Heart right ventricle (tissue), 16 donors: ENCODE data around the gene TGFB2. TPM values are rescaled to one million over a fixed set of nuclear protein-coding genes. Genes with fewer than 3 reads are reported as not detected.

Experiments
- ATAC-seq, 8 donors: fragments of 200-7000 bp; cut with Tn5 transposase; one replicate each; pipeline ENCODE4 v1.9.1; 2020; ENCODE audit warnings: mild to moderate bottlenecking in 8 of 8, moderate library complexity in 8 of 8, moderate number of reproducible peaks in 1 of 8
- DNase-seq, 2 donors: peaks; one replicate each; pipeline ENCODE4 v3.0.0-alpha.2; 2020
- H3K27ac ChIP-seq, 10 donors: fragments of 200-600 bp; sonication (generic) in 2 of 10; one replicate each; pipeline versions ENCODE4 v1.5.0 to v1.8.0; 2020 to 2022; ENCODE audit warnings: mild to moderate bottlenecking in 3 of 10
- H3K27me3 ChIP-seq, 7 donors: fragments of 200-600 bp; one replicate each; pipeline ENCODE4 v1.8.0; 2021 to 2022; ENCODE audit warnings: mild to moderate bottlenecking in 2 of 7
- H3K36me3 ChIP-seq, 9 donors: fragments of 200-600 bp; sonication (generic) in 1 of 9; one replicate each; pipeline versions ENCODE4 v1.5.0 to v1.8.0; 2020 to 2022; ENCODE audit warnings: mild to moderate bottlenecking in 2 of 9
- H3K4me1 ChIP-seq, 9 donors: fragments of 200-600 bp; sonication (generic) in 1 of 9; one replicate each; pipeline versions ENCODE4 v1.5.0 to v1.8.0; 2020 to 2022; ENCODE audit warnings: mild to moderate bottlenecking in 4 of 9
- H3K4me3 ChIP-seq, 10 donors: fragments of 200-600 bp; sonication (generic) in 2 of 10; one replicate each; pipeline versions ENCODE4 v1.5.0 to v1.8.0; 2020 to 2022; ENCODE audit warnings: mild to moderate bottlenecking in 7 of 10, moderate library complexity in 2 of 10
- H3K9me3 ChIP-seq, 11 donors: fragments of 200-600 bp in 10 of 11; sonication (generic) in 2 of 11; one replicate each; pipeline versions ENCODE4 v1.5.0 to v1.8.0; 2013 to 2022; ENCODE audit warnings: mild to moderate bottlenecking in 2 of 11, control low read depth in 1 of 11, moderate library complexity in 1 of 11
- CTCF ChIP-seq, 9 donors: fragments of 200-600 bp; sonication (generic) in 2 of 9; IDR thresholded peaks; one replicate each; pipeline versions ENCODE4 v1.5.0 to v1.8.0; 2021 to 2022; ENCODE audit warnings: antibody characterized with exemption in 9 of 9, mild to moderate bottlenecking in 5 of 9, moderate library complexity in 1 of 9
- WGBS, 2 donors: extraction: QIAGEN DNeasy Blood & Tissue Kit; methylation state at CpG; one replicate each; pipeline ENCODE4 v1.1.7; 2013; ENCODE audit warnings: inconsistent platforms in 1 of 2; 5-methylcytosine and 5-hydroxymethylcytosine counted together
- intact Hi-C, 10 donors: fragments of 100-400 bp; cut with DNase I; formaldehyde crosslinking; loops; one replicate each; pipeline versions ENCODE4 v1.11.1 to v1.14.2; 2022
- polyA plus RNA-seq, 2 donors: library from polyadenylated mRNA; stranded (reverse); fragments of 200-250 nt; gene quantifications; one replicate each; pipeline ENCODE4 v1.2.3, GENCODE V29; 2013
- total RNA-seq, 10 donors: library from RNA; stranded (reverse); fragmentation: NEBNext Ultra II Directional in 3 of 10; extraction: Animal tissue kit (Norgen Biotek cat#: 25700) in 3 of 10; gene quantifications; one replicate each; pipeline versions ENCODE4 v1.2.1 to v1.2.4, GENCODE V29; 2021 to 2023
- donor health status: Arrhythmogenic right ventricular cardiomyopathy.
- donor health status: ischemic (EF 13 %, LVEDD 7.1; RV severe dilation, severe dysfunction).
- donor health status: healthy with polysubstance abuse.
- donor health status: DM: no; HTN: yes; CAD: no.
- donor health status: DM: no; HTN: no; CAD: no.
- donor health status: ischemic (EF 25% LVEDD 6.9; RV normal size, moderate dysfunction).
- donor health status: ischemic (EF 25% LVEDD 5.7; RV mildly dilated, moderate dysfunction).
- donor health status: healthy.
- donor health status: DM: yes; HTN: yes; CAD: no.
- donor health status: Ischemic cardiomyopathy.
- donor health status: ischemic (EF 35%, LVEDD 5.7; RV mildly dilated, moderate dysfunction).
- donor health status: nonischemic (EF 11% LVEDD 7.7; RV severe dilation, severe dysfunction).
- donor health status: DM: yes; HTN: yes; CAD: no.
- donor health status: PGD.
- donor health status: ischemic (EF 29% LVEDD 5.4; RV normal size, mild dysfunction).
- donor health status: nonischemic (EF 23%, LVEDD 6.1; RV moderate dilation, normal function).

Gene TGFB2
- total and polyA plus RNA-seq, 12 donors = 0.51 to 63.3 (median 4.8) TPM

GRCh38 chr1:218390618-218391017 lies 45.5 kb downstream of the TGFB2 start:
- H3K36me3 ChIP-seq = no peaks in the 10 kb centered on the region
- 44 to 47% methylated on average over 3 of the region's 3 CpGs for whole genome bisulfite sequencing, 2 donors

DNA sequence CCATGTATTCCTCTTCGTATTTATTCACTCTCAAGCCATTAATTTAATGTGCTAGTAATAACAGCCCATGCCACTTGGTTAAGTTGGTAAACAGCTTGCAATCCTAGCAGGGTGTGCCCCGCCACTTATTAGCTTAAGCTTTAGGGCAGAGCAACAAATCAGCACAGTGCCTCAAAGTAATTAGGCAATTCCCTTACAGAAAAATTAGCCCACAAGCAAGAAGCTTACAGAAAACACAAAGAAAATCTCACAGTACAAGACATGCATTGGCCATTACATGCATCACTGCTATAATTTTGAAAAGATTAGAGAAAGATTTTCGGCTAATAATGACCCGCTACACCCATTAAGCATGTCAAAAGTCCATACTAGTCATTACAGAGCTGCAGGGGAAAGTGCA lies 47.6 kb downstream of the TGFB2 start:
- no peak for TF ChIP-seq CTCF (IDR thresholded peaks at IDR 0.05)
- DNase-seq (no peak), ATAC-seq (no peak)
- no peak overlapping the region for H3K4me3 ChIP-seq
- H3K27ac ChIP-seq = no peak overlapping the region
- intact Hi-C loops = no loop called here
- peaks cover 0 to 35% (median 9%) of the 10 kb centered on the region in 9 donors for H3K4me1 ChIP-seq
- H3K27me3 ChIP-seq = no peaks in the 10 kb centered on the region
- H3K36me3 ChIP-seq = no peaks in the 10 kb centered on the region
- WGBS, 2 donors = 97% methylated on average over 4 of the region's 4 CpGs
- no peaks in the 10 kb centered on the region for H3K9me3 ChIP-seq

More at GRCh38 chr1:218390618-218391017, 45.5 kb downstream of the TGFB2 start:
- no peaks in the 10 kb centered on the region for H3K9me3 ChIP-seq
- intact Hi-C loops = no loop called here
- H3K27ac ChIP-seq = no peak overlapping the region
- no peak overlapping the region for H3K4me3 ChIP-seq
- TF ChIP-seq CTCF (IDR thresholded peaks at IDR 0.05) = no peak
- peaks cover 0 to 34% (median 9%) of the 10 kb centered on the region in 9 donors for H3K4me1 ChIP-seq
- no peak for ATAC-seq
- no peaks in the 10 kb centered on the region for H3K27me3 ChIP-seq
- no peak for DNase-seq

DNA sequence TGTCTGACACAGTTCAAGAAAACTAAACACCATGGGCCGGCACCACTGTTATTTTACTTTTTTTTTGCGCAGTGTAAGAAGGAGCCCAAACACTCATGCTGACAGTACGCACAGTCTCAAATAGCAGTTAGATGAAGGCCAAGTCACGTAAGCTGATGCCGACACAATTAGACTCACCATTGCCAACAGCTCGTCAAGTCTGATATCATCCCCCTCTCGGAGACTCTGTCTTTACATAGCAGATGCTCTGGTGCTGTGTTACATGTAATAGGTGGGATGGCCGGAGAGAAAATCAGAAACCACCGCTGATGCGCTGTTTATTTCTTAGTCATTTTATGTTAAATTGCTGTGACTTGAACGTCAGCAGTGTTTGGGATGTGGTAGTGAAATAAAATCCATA lies 49.3 kb downstream of the TGFB2 start:
- 77% methylated on average over 11 of the region's 11 CpGs for WGBS, 2 donors
- Histone ChIP-seq H3K9me3 (no peaks in the 10 kb centered on the region), H3K27ac (peak overlapping the region in 2 of 10 donors; percentile 25 to 26), H3K4me3 (no peak overlapping the region), H3K36me3 (no peaks in the 10 kb centered on the region), H3K4me1 (peaks cover 0 to 36% (median 9%) of the 10 kb centered on the region in 9 donors), H3K27me3 (no peaks in the 10 kb centered on the region)
- intact Hi-C loops = no loop called here
- TF ChIP-seq CTCF (IDR thresholded peaks at IDR 0.05) = no peak
- no peak for DNase-seq
- peak in 6 of 8 donors; percentile 53 to 67 (median 64) for ATAC-seq

DNA sequence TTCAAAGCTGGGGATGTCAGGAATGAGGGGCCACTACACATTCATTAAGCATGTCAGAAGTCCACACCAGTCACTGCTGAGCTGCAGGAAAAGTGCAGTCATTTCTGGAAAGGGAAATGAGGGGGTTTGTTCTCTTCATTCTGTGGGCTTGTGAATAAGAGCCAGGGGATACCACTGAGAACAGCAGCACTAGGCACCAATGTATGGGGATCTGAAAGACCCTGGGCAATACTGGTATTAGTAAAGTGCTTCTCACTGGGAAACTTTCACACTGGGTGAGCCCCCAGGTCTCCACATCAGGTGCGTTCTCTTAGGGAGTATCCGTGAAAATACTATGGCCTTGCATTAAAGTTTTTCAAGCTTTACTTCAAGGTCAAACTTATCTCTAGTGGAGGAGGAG lies 49.9 kb downstream of the TGFB2 start:
- WGBS, 2 donors = 89 to 93% methylated on average over 2 of the region's 2 CpGs
- intact Hi-C loops = no loop called here

More for the DNA sequence above, 49.9 kb downstream of the TGFB2 start:
- Histone ChIP-seq H3K9me3 (no peaks in the 10 kb centered on the region), H3K4me1 (peaks cover 0 to 30% (median 9%) of the 10 kb centered on the region in 9 donors), H3K36me3 (no peaks in the 10 kb centered on the region), H3K4me3 (no peak overlapping the region), H3K27ac (no peak overlapping the region), H3K27me3 (no peaks in the 10 kb centered on the region)
- ATAC-seq (no peak), DNase-seq (no peak)
- no peak for TF ChIP-seq CTCF (IDR thresholded peaks at IDR 0.05)
